HG02759 (cell line): ENCODE results near the gene SETD7.

Experiments used
- ATAC-seq: cut with Tn5 transposase; IDR thresholded peaks from one replicate; pipeline ENCODE4 v1.9.1; 2021; ENCODE audit warnings: mild to moderate bottlenecking, moderate library complexity; ENCODE audit not compliant: unreplicated experiment

Gene SETD7

DNA sequence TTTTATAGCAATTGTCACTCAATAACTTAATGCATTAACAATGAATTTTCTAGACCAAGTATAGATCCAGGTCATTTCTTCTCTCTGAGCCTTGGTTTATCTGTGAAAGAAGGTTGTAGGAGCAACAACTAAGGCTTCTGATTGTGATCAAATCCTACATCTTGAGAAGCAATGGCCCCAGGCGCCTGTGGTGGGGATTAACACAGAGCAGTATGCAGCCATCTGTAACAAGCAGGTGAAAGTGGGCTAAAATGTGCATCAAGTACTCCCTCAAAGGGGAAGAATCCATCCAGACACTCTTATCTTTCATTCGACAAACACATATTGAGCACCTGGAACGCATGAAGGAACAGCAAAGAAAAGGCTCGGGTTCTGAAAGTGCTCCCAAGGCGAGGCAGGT lies 19.1 kb upstream of the SETD7 start:
- ATAC-seq = no peak

DNA sequence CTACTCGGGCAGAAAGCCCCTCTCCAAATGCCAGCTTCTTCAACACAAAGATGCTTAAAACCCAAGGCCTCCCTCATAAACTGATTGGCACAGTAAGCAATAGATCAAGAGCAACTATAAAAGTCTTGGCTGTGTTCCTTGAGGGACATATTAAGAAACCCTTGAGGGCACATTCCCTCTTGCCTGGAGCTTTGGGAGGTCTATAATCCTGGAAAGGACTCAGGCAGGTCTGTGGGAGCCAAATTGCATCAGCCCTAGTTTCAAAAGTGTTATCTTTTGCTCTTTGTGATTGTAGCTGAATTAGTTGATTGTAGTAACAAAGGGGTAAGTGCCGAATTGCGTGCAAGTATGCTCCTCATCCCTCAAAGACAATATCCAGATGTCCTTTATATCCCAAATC lies 18.6 kb upstream of the SETD7 start:
- no peak for ATAC-seq

DNA sequence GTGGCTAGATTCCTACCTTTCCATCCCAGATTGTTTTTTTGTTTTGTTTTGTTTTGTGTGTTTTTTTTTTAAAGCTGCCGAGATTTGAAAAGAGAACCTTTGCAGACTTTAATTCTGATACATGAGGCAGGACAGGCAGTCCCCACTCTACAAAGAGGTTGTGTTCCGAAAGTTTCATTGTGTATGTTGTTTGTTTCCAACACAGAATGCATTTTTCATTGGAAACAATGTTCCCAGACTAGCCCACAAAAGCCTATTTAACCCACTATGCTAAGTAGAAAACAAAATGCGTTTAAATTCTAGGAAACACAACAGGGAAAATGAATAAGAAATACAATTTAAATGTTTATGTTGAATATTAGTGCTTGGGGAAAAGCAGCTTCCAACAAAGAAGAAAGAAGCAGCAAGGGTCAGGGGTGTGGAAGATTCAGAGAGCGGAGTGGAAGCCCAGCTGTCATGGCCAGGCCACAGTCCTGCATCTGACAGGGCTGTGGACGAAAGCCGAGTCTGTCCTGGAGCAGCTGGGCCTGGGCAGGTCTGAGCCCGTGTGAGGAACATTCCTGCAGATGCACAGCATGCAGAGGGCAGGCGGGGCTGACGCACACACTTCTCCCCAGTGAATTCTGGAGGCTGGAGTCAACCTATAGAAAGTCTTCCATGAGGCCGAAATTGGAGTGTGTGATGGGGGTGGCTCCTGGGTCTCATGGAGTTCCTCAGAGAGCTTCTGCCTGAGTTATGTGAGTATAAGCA lies 12.4 kb upstream of the SETD7 start:
- ATAC-seq = no peak

DNA sequence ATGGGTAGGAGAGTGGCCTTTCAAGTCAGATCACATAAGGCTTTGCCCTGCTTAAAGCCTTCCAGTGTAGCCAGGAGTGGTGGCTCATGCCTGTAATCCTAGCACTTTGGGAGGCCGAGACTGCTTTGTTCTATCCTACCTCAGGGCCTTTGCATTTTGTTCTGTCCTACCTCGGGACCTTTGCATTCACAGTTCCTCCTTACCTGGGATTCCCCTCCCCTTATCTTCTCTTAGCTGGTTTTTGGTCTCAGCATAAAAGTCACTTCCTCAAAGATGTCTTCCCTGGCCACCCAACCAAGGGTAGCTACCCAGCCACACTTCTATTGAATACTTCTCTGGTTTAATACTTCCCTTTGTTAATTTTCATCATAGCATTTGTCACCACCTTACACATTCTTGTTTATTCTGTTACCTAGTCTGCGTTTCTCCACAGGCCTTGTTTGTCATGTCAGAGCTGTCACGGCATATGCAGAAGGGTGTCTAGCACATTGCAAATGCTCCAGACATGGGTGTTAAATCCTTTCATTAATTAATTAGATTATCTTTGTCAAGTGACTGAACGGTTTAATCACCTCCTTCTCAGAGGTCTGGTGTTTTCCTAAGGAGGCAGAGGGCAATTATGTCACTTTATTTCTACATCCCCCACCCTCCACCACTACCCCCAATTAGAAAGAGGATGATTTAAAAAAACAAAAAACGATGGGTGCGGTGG lies 11.3 kb upstream of the SETD7 start:
- no peak for ATAC-seq

DNA sequence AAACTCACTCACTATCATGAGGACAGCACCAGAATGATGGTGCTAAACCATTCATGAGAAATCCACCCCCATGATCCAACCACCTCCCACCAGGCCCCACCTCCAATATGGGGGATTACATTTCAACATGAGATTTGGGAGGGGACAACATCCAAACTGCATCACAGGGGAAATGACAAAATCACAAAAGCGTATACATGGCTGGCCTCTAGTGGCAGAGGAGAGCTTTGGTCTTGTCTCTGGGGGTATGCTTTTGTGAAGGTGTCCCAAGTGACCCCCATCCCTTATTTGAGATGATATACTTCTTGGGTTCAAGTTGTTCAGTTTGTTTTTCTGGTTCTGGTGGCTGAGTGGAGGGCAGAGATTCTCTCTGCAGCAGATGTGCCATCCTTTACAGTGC lies 8.5 kb upstream of the SETD7 start:
- no peak for ATAC-seq

DNA sequence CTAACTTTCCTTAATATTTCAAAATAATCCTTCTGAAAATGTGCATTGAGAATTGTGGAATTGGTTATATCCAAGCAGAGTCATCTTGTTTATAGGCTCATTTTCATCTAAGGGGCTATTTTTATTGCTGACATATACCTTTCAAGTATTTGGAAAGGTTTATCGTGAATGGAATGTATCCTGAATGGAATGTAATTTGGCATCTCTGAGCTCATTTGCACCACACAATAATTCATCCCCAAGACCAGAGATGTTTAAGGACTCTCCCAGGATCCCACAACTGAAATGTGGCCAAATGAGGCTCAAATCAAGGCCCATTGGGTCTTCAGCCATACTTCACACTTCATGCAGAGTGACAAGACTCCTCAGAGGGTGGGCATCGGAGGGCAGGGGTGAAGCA lies 7.5 kb upstream of the SETD7 start:
- ATAC-seq = no peak

DNA sequence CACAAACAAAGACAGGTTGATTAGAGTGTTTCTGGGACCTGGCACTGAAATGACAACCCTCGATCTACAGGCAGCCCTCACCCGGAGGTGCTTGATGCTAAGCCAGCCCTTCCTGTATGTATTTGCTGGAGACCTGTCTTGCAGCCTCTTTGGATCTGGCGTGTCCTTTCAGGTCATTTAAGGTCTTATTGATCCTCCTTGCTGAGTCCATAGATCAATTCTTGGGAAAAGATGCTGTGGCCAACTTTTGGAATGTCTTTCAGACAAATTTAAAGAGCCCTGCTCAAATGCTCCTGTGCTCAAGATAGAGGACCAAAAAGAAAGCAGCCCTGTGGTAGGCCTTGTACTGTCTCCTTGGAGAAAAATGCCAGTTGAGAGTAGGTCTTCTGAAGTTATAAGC lies 6.8 kb upstream of the SETD7 start:
- ATAC-seq = no peak

DNA sequence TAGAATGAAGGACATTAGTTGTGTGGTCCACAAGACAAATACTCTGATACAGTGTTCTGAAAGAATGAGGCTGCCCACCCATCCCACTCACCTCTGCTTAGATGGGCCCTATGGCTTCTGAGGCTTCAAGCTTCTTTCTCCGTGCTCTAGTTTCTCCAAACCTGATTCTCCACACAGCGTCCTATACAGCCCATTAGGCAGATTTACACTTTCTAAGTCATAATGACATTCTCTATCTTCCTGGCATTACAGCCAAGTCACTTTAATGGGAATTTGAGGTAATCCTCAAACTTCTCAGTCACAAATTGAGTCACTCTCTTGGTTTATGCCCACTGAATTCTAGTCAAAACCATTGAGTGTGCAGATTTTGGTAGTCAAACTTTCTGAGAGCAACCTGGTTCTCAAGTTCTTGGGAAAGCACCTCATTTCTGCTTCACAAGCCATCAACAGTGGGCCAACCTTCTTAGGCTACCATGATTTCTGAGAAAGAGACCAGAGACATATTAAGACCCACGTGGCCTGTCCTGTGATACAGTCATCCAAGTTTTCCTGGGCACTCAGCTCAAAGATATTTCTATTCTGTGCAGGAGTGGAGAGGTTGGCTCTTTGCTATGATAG lies 6.2 kb upstream of the SETD7 start:
- no peak for ATAC-seq

DNA sequence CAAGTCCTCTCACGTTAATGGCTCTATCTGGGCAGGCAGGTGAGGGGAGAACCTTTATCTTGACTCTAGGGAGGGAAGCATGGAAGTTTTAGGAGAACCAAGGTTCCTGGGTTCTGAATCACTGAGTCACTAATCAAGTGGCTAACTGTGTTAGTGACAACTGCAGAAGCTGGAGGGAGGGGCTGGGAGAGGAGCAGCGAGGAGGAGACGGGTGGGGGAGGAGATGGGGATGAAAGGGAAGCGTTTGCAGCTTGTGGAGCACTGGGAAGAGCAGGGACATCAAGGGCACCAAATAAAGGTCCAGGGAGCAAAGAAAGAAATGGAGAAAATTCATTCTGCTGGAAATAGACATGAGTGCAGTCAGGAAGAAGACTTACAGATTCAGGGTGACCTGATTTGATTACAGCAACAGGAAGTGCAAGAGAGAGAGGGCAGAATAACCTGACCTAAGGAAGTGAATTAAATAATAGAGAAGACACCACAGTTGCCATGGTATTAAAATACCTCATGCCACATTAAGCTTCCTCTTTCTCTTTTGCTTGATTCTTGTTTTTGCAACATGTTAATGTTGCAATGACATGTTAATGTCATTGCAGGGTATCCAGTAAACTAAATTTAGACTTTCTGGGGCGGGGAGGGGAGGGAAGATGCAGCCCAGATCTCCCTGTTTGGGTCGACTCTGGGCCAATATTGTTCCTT lies 4.5 kb upstream of the SETD7 start:
- ATAC-seq = no peak

DNA sequence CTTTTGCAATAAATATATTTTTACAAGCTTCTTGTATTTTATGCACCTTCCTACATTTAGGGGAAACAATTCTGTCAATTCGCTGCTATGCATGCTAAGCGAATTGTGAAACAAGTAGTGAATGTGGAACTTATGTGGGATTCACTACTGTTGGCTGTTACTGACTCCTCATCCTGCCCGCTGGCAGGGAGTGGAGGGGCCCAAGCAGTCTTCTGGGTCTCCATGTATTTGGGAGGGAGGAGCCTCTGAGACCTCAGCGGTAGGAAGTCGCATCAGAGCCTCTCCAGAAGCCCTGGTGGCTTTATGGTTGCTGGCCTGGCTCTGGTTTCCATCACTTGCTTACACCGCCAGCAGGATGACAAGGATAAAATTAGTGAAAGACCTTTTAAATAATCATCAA lies 3.7 kb upstream of the SETD7 start:
- ATAC-seq = no peak

DNA sequence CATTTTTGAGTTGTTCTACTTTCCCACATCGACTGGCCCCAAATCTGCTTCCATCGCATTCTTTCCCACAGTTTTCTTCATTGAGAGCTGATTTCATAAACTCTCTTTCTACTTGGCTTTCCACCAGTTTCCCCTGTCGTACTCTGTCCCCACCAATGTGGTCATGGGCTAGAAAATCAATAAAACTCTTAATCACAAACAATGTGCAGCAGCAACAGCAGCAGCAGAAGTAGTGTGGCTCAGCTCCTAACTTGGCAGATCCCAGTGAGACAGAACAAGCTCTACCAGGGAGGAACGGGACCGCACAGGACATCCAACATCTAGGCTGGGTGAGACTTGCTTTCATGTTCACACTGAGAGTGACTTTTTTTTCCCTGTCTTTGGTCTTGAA lies 3.1 kb upstream of the SETD7 start:
- ATAC-seq = no peak

DNA sequence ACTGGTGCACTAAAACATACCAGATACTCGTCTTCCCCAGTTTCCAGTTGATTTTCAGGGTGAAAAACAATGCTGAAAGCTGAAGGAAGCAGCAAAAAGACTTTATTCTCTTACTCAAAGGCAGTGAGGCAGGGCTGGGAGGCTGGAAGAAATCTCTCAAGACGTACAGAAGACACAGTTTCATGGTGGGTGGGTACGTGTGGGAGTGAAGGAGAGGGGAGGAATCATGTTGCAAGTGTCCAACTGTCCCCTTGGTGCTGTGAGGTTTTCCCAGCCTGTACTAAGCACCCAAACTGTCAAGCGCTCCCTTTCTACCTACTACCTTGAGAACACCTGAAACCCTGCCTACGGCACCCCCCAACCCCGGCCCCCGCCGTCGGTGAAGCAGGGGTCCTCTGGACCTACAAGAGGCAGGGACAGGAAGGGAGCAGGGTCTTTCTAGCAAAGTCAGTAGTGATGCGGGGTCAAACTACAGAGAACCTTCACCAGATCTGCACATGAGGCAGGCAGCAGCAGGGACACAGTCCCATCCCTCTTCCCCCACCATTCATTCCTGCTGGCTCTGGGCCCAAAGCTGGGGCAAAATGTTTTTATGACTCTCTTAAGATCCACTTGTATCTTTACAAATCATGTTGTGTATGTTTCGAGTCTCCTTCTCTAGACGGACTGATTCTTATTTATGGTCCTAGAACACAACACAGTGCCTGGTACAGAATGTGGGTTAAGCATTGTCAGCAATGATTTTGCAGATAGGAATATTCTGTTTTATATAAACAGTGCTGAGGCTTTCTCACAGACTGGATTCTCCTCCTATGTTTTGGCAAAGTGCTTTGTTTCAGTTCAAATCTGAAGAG lies 2.4 kb upstream of the SETD7 start:
- no peak for ATAC-seq

DNA sequence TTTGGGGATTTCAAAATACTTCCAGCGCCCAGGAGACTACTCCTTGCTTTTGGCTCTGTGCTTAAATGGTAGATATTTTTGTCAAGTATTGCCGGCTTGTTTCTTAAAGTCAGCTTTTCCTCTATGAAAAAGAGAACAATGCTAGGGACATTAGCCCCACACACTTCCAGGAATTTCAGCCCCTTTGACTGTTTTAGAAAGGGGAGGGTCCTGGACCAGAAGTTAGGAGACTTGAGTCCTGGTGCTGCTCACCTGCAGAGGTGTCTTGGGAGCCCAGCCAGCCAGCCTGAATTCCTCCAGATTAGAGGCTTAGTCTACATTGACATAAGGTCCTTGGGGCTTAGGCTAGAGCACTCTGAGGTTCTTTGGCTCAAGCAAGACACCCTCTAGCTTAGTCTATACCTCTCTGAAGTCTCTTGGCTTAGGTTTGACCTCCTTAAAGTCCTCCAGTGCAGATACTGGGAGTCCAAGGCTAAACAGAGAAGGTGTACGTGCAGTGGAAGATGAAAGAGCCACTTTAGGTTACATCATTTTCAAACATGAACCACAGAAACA lies 1.6 kb upstream of the SETD7 start:
- ATAC-seq = no peak

DNA sequence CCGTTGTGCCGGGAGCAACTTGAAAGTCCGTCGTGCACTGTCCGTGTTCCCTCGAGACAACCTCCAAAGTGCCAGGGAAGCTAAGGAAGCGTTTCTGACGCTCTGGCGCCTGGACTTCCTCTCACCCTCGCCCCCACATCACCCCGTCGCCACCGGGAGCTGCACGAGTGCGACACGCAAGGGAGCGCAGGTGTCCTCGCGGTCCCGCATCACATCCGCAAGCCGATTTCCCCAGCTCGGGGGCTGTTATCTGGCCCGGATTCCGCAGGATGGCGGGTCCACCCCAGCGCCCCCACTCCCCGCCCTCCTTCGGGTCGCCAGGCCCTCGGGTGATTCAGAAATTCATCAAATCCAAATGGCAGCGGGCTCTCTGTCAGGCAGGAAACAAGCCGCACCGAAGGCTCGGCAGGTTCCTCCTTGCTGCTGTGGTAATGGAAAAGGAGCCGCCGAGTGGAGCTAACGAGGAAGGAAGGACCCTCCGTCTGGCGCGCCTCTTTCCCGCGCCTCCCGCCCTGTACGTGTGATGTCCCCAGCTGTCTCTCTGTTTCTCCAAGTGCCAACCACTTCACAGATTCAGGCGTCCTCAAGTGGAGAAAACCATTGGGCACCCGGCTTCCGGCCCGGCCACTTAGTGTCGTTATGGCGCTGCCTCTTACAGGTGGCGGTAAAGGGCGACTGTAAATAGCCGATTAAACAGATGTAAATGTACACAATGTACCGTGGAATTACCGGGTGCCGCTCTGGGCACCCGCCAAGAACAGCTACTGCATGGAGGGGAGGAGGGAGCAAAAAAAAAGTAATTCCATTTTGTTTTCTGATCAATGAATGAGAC lies 921 bp upstream of the SETD7 start:
- peak; percentile 28 for ATAC-seq

DNA sequence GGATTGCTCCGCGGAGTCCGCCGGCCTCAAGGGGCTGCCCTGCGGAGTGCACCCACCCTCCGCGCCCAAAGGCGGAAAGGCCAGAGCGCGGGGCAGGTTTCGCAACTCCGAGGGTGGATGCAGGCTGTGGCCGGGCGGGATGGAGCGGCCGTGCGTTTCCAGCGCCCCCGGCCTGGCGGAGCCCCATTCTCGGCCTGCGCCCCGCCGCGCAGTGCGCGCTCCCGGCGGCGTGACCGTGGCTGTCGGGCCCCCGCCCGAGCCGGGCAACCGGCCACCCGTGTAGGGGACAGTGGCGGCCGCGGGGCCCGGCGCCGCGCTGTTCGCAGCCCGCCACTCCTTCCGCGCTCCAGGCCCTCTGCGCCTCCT lies 331 bp downstream of the SETD7 start:
- peak; percentile 31 for ATAC-seq

DNA sequence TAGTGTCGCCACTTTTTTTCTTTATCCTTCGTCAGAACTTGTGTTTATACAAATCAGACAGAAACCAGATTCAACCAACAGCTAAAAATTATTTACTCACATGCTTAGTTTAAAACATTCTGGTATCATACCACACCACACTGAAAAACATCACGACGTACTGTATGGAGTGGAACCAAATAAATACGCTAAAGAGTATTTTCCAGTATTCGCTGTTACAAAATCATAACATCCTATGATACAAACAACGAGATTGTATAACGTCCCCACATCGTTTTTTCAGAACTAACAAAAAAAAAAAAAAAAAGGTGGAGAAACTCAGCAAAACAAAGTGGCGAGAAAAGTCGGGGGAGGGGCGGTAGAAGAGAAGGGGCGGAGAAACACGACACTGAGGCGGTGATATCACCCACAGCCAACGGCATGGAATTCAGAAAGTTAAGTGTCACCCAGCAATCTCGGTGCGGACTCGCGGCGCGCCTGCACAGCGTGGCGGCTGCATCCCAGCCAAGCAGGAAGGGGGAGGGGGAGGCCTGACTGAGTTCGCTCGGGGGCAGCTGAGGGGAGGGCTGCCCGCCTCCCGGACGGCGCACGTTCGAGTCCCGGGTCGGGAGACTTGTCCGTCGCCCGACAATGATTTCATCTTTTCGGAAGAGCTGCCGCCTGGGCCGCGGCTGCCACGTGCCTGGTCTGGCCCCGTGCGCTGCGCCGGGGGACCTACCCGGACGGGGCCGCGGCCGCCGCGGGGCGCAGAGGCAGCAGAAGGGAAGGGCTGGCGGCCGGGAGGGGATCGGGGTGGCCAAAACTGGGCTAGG lies 920 bp downstream of the SETD7 start:
- ATAC-seq = peak; percentile 38

DNA sequence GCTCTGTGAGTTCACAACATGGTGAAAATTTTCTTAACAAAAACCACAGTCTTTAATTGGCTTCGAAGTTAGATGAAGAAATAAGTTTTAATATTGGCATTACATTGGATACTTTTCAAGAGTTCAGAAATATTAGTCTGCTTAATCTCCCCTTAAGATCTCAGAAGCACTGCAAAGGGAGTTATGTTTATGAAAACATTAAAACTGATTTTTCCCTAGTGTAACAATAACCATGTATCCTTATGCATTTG lies 1.5 kb downstream of the SETD7 start:
- no peak for ATAC-seq

DNA sequence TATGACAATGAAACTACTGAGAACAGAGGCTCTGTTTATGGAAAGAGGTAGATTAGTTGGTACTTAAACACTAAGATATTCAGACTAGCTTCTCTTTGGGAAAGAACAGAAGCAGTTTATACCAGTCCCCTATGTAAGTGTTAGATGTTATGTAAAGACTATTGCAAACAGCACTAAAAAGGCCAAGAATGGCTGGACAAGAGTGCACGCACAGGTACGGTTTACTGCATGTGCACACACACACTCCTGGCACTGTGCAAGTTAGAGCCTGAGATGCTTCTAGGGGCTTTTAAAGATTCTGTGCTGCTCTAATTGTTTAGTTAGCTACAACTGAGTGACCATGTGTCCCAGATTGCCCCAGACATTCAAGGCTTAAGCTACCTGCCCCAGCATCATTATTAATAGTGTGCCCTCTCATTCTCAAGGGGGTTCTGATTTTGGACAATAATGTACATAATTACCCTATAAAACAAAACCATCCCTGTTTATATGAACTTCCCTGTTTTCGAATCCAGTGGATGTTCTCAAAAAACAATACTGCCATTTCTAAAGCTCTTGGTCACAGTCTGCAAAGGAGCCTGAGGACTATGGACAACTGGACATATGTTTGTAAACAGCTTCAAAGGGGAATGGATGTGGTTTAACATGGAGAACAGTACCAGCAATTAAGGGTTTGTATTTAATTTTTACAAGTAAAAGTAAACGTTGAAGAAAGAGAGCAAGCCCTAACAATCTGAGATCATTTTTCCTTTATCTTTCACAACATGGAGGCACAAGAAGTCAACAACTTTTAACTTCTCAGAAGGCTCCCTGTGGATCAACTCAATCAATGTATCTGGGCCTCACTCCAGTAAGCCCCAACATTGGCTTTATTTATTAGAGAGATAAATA lies 2.0 kb downstream of the SETD7 start:
- ATAC-seq = no peak
